Activated CD8-positive, alpha-beta memory T cell treated with anti-CD3 and anti-CD28 coated beads, Interleukin-2, amount 50 U/mL, for 48 hours (primary cell): ENCODE measurements around the gene FANCG.
A peak's percentile ranks its signal among the peaks of the same experiment; 100 is the strongest.

Source experiments
- DNase-seq: peaks from one replicate; pipeline ENCODE4 v3.0.0-alpha.2; 2020

The FANCG gene

GRCh38 chr9:35057271-35057620 lies 22.5 kb downstream of the FANCG start:
- DNase-seq: no peak

- no peak for DNase-seq
These were observed 23.0 kb downstream of the FANCG start for GRCh38 chr9:35056571-35057270.

- no peak for DNase-seq
These were observed 24.7 kb downstream of the FANCG start for GRCh38 chr9:35054871-35055644.

- no peak for DNase-seq
These were observed 25.4 kb downstream of the FANCG start for GRCh38 chr9:35054185-35054835.

- DNase-seq: peak; percentile 65
These were observed 28.4 kb downstream of the FANCG start for GRCh38 chr9:35051069-35051967.

GRCh38 chr9:35048511-35048910 lies 31.2 kb downstream of the FANCG start:
- DNase-seq: no peak

GRCh38 chr9:35044071-35044470 lies 35.7 kb downstream of the FANCG start:
- no peak for DNase-seq

- no peak for DNase-seq
These were observed 36.7 kb downstream of the FANCG start for GRCh38 chr9:35042891-35043545.

- no peak for DNase-seq
These were observed 37.6 kb downstream of the FANCG start for GRCh38 chr9:35042081-35042604.

GRCh38 chr9:35035851-35036701 lies 43.7 kb downstream of the FANCG start:
- DNase-seq: peak; percentile 65

GRCh38 chr9:35033101-35033500 lies 46.6 kb downstream of the FANCG start:
- DNase-seq: no peak

- no peak for DNase-seq
These were observed 49.9 kb downstream of the FANCG start for GRCh38 chr9:35029852-35030251.

- DNase-seq: no peak
These were observed 50.5 kb downstream of the FANCG start for GRCh38 chr9:35029241-35029640.

- no peak for DNase-seq
These were observed 51.4 kb downstream of the FANCG start for GRCh38 chr9:35028341-35028740.

GRCh38 chr9:35027860-35028259 lies 51.9 kb downstream of the FANCG start:
- no peak for DNase-seq

- no peak for DNase-seq
These were observed 52.4 kb downstream of the FANCG start for GRCh38 chr9:35027374-35027773.

- no peak for DNase-seq
These were observed 53.1 kb downstream of the FANCG start for GRCh38 chr9:35026671-35027070.
